GM12878 (cell line): ENCODE results near the gene ERAS. TPM values are rescaled to one million over a fixed set of nuclear protein-coding genes. Genes with fewer than 3 reads are reported as not detected.

Experiments used
- ATAC-seq: fragments of 200-7000 bp; cut with Tn5 transposase; 3 replicates; pipeline ENCODE4 v1.9.1; 2020; ENCODE audit warnings: mild to moderate bottlenecking, moderate library complexity
- BruUV-seq: library from RNA; stranded (reverse); fragments of 400-500 nt; replicated peaks from 2 replicates; lab custom pipeline; 2021; lab: Mats Ljungman, UMichigan
- CTCF ChIA-PET: fragments of 300-600 bp; sonication (Branson Sonifier 250); formaldehyde crosslinking; extraction: SDS; loops from one replicate; lab custom pipeline; 2021; ENCODE audit warnings: inconsistent platforms; lab: Yijun Ruan, JAX
- POLR2A ChIA-PET: fragments of 350-600 bp; formaldehyde crosslinking; extraction: SDS; loops from one replicate; lab custom pipeline; 2021; ENCODE audit warnings: inconsistent platforms; lab: Charles Lee
- RAD21 ChIA-PET: fragments of 300-600 bp; sonication (Branson Sonifier 250); formaldehyde crosslinking; loops from one replicate; lab custom pipeline; 2023; ENCODE audit warnings: antibody characterized with exemption; ENCODE audit not compliant: unreplicated experiment; lab: Charles Lee
- SMC1A ChIA-PET: fragments of 300-600 bp; sonication (Branson Sonifier 250); formaldehyde crosslinking; loops from one replicate; lab custom pipeline; 2023; ENCODE audit not compliant: unreplicated experiment, uncharacterized antibody; lab: Charles Lee
- DNase-seq: peaks from one replicate; pipeline ENCODE4 v3.0.0-alpha.2; 2011; ENCODE audit warnings: low read depth, low spot score
- FAIRE-seq: peaks from 3 replicates; lab custom pipeline; 2011; peaks lifted over from hg19 to GRCh38; lab: Jason Lieb, UNC
- H2AFZ ChIP-seq: 2 replicates; pipeline ENCODE4 v1.6.0; 2011; ENCODE audit warnings: low read depth, low read length, control low read depth; ENCODE audit not compliant: control insufficient read depth
- H3K27ac ChIP-seq: 2 replicates; pipeline ENCODE4 v1.5.1; 2011; ENCODE audit warnings: control low read depth; ENCODE audit not compliant: control insufficient read depth, insufficient read depth
- H3K27me3 ChIP-seq, 2 experiments: replicated peaks in 1 of 2; 2 replicates each; pipeline versions ENCODE4 v1.6.0 to v1.6.1; 2011; ENCODE audit warnings: low read length in 1 of 2; ENCODE audit not compliant: control insufficient read depth in 2 of 2, insufficient read depth in 2 of 2
- H3K36me3 ChIP-seq, 2 experiments: 2 replicates each; pipeline ENCODE4 v1.5.1; 2011; ENCODE audit warnings: low read length in 1 of 2; ENCODE audit not compliant: control insufficient read depth in 2 of 2, insufficient read depth in 2 of 2
- H3K4me1 ChIP-seq: 2 replicates; pipeline ENCODE4 v1.6.1; 2011; ENCODE audit warnings: mild to moderate bottlenecking, low read length, moderate library complexity, mixed read lengths; ENCODE audit not compliant: control insufficient read depth, insufficient read depth
- H3K4me2 ChIP-seq: 2 replicates; pipeline ENCODE4 v1.6.0; 2011; ENCODE audit warnings: control low read depth; ENCODE audit not compliant: control insufficient read depth, insufficient read depth
- H3K4me3 ChIP-seq: fragments of 200-600 bp; sonication (generic); 2 replicates; pipeline ENCODE4 v1.5.1; 2016
- H3K79me2 ChIP-seq: 2 replicates; pipeline ENCODE4 v1.6.0; 2011; ENCODE audit warnings: low read length; ENCODE audit not compliant: control insufficient read depth, insufficient read depth
- H3K9ac ChIP-seq: 2 replicates; pipeline ENCODE4 v1.8.0; 2011; ENCODE audit warnings: low read length, control low read depth, mixed read lengths; ENCODE audit not compliant: control insufficient read depth, insufficient read depth
- H3K9me3 ChIP-seq: replicated peaks from 3 replicates; pipeline ENCODE4 v1.5.1; 2011; ENCODE audit warnings: mild to moderate bottlenecking, low read length; ENCODE audit not compliant: control insufficient read depth, insufficient read depth
- H4K20me1 ChIP-seq: 2 replicates; pipeline ENCODE4 v1.6.0; 2011; ENCODE audit not compliant: control insufficient read depth, insufficient read depth
- CBFB ChIP-seq: IDR thresholded peaks from 2 replicates; pipeline ENCODE4 v1.6.1; 2016; ENCODE audit warnings: antibody characterized with exemption, low read depth
- CEBPB ChIP-seq, 2 experiments: fragments of 150-350 bp in 1 of 2; IDR thresholded peaks; 2 replicates each; pipeline ENCODE4 v1.6.1; 2012 to 2014; ENCODE audit warnings: low read depth in 2 of 2, low read length in 2 of 2, borderline replicate concordance in 1 of 2, inconsistent platforms in 1 of 2
- HDAC2 ChIP-seq: fragments of 200-600 bp; sonication (generic); IDR thresholded peaks from 2 replicates; pipeline ENCODE4 v1.6.1; 2017
- KAT2A ChIP-seq: conservative IDR thresholded peaks from 2 replicates; pipeline ENCODE4 v1.6.1; 2011; ENCODE audit warnings: low read depth, low read length; ENCODE audit not compliant: control insufficient read depth
- NFIC ChIP-seq: IDR thresholded peaks from 2 replicates; pipeline ENCODE4 v1.6.1; 2012; ENCODE audit warnings: low read depth, mild to moderate bottlenecking, inconsistent platforms, low read length, moderate library complexity
- NR2C1 ChIP-seq: fragments of 450-650 bp; IDR thresholded peaks from 2 replicates; pipeline ENCODE4 v1.6.1; 2017; ENCODE audit warnings: antibody characterized with exemption, mild to moderate bottlenecking, moderate library complexity
- RCOR1 ChIP-seq: conservative IDR thresholded peaks from 2 replicates; pipeline ENCODE4 v1.6.1; 2012; ENCODE audit warnings: low read depth, low read length, improper control_type of control experiment
- SIX5 ChIP-seq: IDR thresholded peaks from 2 replicates; pipeline ENCODE4 v1.6.1; 2011; ENCODE audit warnings: mild to moderate bottlenecking, low read depth, low read length, moderate library complexity; ENCODE audit not compliant: severe bottlenecking
- SP1 ChIP-seq: IDR thresholded peaks from one replicate; pipeline ENCODE4 v1.6.1; 2011; ENCODE audit warnings: low read depth, low read length
- TCF7 ChIP-seq: IDR thresholded peaks from 2 replicates; pipeline ENCODE4 v1.6.1; 2014; ENCODE audit warnings: antibody characterized with exemption, borderline replicate concordance
- ZNF217 ChIP-seq: fragments of 450-650 bp; IDR thresholded peaks from 2 replicates; pipeline ENCODE4 v1.6.1; 2017; ENCODE audit warnings: antibody characterized with exemption, mild to moderate bottlenecking
- WGBS: methylation state at CpG from one replicate; pipeline ENCODE4 v1.1.6; 2016; ENCODE audit warnings: low lambda C conversion rate; ENCODE audit not compliant: insufficient replicate concordance, insufficient coverage; ENCODE audit errors: missing lambda C conversion rate; 5-methylcytosine and 5-hydroxymethylcytosine counted together
- in situ Hi-C: fragments of 300-500 bp; cut with MboI; formaldehyde crosslinking; loops from 9 replicates; pipeline ENCODE4 v1.14.3; 2018; ENCODE audit warnings: mixed read lengths
- intact Hi-C: fragments of 100-400 bp; cut with micrococcal nuclease; formaldehyde crosslinking; loops from one replicate; pipeline ENCODE4 v1.14.2; 2022; ENCODE audit not compliant: unreplicated experiment
- polyA plus RNA-seq, 11 experiments: library from polyadenylated mRNA; depleted of rRNA in 4 of 11; unstranded in 6 of 11; stranded (reverse) in 5 of 11; fragments of >200 nt; fragmentation: Nextera tagmentation in 4 of 11; fragmentation: Illumina TruSeq in 1 of 11; extraction: Ambion mirVana in 4 of 11; extraction: Trizol in 1 of 11; gene quantifications; 1 replicate in 1 of 11; 2 replicates in 10 of 11; pipeline versions ENCODE4 v1.2.1 to v1.2.3, GENCODE V29; 2011 to 2016; ENCODE audit warnings: inconsistent platforms in 2 of 11, missing spikeins in 2 of 11, low read depth in 1 of 11
- total RNA-seq, 4 experiments: library from RNA; depleted of rRNA in 3 of 4; stranded (reverse); fragments of >200 nt in 3 of 4; fragmentation: Illumina TruSeq in 1 of 4; extraction: Trizol in 1 of 4; gene quantifications; 2 replicates each; pipeline versions ENCODE4 v1.2.1 to v1.2.3, GENCODE V29; 2013 to 2021

ERAS gene
- total and polyA plus RNA-seq, 10 of the 15 experiments (the other 5 are each of a cell fraction or from before 2014, with no cell fraction given): not detected

DNA sequence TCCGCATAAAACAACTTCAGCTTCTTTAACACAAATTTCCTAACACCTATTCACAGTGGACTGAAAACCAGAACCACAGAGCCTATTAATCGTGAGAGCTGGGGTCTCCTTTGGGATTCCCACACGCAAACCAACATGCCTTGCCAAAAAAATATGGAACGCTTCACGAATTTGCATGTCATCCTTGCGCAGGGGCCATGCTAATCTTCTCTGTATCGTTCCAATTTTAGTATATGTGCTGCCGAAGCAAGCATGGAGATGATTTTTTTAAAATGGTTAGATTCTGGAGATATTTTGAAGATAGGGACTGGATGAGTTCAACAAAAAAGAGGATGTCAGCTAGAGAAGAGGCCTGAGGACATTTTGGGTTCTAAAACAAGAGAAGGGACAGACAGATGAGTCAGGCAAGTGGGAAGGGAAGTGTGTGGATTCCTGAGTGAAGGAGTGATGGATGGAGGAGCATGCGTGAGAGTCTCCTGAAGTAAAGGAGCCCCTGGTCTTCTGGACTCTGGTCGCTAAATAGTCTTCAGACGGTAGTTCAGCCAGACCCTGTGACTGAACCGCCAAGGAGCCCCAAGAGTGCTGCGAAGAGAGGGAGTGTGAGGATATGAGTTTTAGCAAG lies 49.4 kb upstream of the ERAS start:
- SMC1A ChIA-PET: no interaction called here
- POLR2A ChIA-PET: no interaction called here
- FAIRE-seq (no peak), ATAC-seq (no peak)
- no peaks in the 10 kb centered on the region for H3K27me3 ChIP-seq
- H2AFZ ChIP-seq: no peak overlapping the region
- H3K4me2 ChIP-seq: no peak overlapping the region
- intact Hi-C loops (no loop called here), in situ Hi-C loops (loop anchor here (10.0 kb wide), 1 partner anchor 48 kb away; the partner anchor contains the start of gene ERAS)
- RAD21 ChIA-PET: no interaction called here
- WGBS: 53% methylated on average over 13 of the region's 13 CpGs
- H4K20me1 ChIP-seq: no peaks in the 10 kb centered on the region
- no peak for TF ChIP-seq NFIC
- TF ChIP-seq CEBPB (IDR thresholded peaks at IDR 0.05; ENCODE audit: borderline replicate concordance in 1 of 2, low read depth in 2 of 2, low read length in 2 of 2): no peak
- TF ChIP-seq CBFB: no peak
- TF ChIP-seq SP1: no peak
- TF ChIP-seq ZNF217: no peak
- TF ChIP-seq HDAC2: no peak
- no peak for TF ChIP-seq NR2C1
- TF ChIP-seq SIX5: no peak
- TF ChIP-seq KAT2A: no peak
- TF ChIP-seq TCF7: no peak
- no peak for TF ChIP-seq RCOR1
- TF ChIP-seq, all 136 proteins: peak for 0
- Histone ChIP-seq H3K9ac (no peak overlapping the region), H3K9me3 (no peaks in the 10 kb centered on the region), H3K4me3 (no peak overlapping the region), H3K27ac (no peak overlapping the region), H3K4me1 (no peaks in the 10 kb centered on the region), H3K79me2 (no peaks in the 10 kb centered on the region), H3K36me3 (no peaks in the 10 kb centered on the region)
- DNase-seq: no peak
- no TSS peak for BruUV-seq
- CTCF ChIA-PET: no interaction called here
